ENCODE results near the gene WRAP73.

Gene WRAP73

DNA sequence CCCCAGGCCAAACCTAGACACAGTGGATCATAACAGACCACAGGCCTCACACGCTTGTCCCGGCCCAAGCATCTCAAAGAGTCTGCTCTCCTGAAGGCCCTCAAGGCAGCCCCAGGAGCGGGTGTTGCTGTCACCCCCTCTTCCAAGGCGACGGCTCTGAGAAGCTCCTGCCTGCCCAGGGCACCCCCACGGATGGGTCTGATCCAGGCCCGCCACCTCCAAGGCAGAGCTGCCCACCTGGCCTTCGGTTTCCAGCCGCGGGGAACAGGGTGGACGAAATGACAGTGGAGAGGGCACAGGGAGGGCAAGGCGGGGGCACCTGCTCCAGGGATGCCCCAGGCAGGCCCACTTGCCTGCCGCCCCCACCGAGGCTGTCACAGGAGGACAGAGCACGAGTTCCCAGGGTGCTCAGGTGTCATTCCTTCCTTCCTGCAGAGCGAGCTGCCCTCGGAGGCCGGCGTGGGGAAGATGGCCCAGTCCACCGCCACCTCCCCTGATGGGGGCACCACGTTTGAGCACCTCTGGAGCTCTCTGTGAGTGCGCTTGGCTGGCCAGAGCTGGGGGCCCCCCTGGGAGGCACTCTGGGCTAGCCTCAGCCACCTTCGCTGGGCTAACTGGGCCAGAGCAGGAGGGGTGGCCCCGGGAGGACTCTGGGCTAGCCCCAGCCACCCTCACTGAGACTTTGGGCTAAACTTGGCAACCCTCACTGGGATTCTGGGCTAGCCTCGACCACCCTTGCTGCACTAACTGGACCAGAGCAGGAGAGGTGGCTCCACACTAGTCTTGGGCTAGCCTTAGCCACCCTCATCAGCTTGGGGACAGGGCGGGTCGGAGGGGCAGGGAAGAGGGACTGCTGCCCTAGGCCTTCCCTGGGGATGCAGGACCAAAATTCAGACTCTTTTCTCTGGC is 32.2 kb upstream of the WRAP73 start:
- no peak for DNase-seq

DNA sequence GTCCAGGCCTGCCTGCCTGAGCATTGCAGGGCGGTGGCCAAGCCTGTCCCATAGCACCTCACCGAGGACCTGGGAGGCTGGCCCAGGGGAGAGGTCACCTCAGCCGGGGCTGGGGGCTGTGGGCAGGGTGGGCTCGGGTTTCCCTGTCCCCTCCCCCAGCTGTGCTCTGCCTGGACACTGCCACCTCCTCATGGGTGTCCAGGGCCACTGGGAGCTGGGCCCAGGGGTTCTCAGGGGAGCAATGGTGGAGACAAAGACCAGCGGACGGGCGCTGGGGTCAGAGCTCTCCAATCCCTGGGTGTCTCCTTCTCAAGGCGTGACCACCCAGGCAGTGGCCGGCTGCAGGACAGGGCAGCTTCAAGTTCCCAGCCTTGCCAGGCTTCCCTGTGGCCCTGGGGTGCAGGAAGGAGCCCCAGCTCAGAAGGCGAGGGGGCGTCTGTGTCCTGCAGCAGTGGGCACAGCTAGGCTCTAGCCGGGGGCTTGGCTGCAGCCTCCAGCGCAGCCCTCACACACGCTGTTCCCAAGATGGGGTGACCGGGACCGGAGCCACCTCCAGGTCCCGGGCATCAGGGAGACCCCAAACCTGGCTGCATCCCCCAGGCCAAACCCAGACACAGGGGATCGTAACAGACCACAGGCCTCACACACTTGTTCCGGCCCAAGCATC is 31.5 kb upstream of the WRAP73 start:
- DNase-seq: no peak

DNA sequence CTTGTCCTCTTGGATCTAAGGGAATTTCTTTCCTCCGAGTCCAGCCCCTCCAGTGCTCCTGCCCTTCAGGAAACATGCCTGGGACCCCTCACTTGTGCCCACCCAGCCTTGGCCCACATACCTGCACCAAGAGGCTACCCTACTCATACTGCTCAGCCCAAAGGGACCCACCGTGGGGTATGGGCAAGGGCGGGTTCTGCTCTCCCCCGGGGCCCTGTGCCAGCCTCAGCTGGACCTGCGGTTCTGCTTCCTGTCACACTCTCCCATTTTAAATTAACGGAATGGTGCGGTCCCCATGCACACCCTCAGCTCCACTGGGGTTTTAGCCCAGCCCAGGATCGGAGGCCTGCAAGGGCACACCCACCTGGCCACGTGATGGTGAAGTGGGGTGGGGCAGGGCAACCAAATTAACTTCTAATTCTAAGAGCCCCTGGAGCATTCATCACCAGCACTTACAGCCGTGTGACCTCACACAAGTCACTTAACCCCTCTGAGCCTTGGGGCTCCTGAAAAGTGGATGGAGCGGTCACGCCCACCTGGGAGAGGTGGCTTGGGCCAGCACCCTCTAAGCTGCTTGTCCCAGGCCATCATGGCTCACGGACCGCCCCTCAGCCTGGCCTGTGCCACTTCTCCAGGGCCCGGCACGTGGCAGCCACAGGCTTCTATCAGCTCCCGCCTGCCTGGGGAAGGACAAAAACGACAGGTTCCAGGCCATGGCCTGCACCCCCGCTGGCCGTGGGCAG is 30.8 kb upstream of the WRAP73 start:
- no peak for DNase-seq

DNA sequence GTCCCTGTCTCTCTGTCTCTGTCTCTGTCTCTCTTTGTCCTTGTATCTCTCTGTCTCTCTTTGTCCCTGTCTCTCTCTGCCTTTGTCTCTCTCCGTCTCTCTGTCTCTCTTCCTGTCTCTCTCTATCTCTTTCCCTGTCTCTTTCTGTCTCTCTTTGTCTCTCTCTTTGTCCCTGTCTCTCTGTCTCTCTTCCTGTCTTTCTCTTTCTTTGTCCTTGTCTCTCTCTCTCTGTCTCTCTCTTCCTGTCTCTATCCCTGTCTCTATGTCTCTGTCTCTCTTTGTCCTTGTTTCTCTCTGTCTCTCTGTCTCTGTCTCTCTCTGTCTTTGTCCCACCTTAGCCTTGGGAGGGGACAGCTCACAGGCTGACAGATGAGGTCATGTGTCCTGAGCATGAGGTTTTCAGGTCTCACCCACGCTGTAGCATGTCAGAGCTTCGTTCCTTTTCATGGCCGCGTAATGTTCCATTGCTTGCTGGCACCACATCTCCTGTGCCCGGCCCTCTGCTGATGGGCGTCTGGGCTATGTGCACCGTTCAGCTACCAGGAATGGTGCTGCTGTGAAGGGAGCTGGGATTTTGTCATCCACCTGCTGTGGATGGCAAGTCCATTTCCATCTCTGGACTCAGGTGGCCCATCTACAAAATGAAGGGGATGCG is 30.0 kb upstream of the WRAP73 start:
- no peak for DNase-seq

DNA sequence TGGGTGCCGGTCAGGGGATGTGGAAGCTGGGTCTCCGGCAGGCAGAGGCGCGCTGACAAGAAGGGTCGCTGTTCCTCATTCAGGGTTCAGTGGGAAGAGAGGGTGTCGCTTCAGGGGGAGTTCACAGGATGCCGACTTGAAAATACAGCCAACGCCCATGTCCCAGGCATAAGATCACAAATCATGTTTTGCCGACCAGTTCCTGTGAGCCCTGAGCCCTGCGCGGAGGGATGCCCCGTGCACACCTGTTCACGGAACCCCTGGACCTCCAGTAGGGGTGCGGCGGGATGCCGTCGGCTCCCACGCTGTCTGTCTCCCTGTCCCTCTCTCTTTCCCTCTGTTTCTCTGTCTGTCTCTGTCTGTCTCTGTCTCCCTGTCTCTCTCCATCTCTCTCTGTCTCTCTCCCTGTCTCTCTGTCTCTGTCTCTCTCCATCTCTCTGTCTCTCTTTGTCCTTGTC is 29.2 kb upstream of the WRAP73 start:
- DNase-seq: no peak

DNA sequence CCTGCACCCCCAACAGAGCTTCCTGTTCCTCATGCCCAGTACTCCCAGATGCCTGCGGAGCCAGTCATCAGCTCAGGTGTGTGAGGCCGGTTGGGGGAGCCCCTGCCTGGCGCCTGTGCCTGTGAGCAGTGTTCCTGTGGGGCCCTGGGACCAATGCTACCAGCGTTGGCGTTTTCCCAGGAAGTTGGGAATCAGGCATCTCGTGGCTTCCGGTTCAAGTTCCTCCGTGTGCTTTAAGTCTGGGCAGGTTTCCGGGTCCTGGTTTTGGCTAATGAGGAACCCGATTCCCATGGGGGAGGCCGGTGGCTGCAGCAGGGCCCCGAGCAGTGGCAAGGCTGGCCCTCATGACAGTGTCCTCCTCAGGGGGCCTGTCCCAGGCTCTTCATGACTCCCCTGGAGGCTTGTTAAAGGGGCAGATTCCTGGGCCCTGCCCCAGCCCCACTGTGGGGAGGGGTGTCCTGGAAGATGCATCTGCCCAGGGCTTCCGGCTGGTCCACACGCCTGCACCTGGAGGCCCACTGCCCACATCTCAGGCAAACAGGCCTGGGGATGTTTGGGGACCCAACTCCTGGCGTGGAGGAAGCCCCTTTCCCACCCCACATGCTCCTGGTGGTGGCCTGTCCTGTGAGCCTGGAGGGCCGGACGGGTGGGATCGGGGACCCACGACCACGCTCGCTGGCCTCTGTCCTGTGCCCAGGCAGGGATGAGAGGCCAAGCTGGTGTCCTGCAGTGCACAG is 28.6 kb upstream of the WRAP73 start:
- DNase-seq: no peak

DNA sequence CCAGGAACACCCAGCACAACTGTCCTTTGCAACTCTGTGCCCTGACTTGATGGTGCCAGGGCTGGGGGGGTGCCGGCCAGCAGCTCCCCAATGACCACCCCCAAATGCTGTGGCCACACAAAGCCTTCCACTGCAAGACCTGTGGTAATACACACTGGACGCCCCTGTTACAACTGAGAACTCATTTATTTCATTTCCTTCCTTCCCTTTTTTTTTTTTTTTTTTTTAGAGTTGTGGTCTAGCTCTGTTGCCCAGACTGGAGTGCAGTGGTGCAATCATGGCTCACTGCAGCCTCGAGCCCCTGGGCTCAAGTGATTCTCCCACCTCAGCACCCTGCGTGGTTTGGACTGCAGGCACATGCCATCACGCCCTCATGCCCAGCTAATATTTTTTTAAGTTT is 27.6 kb upstream of the WRAP73 start:
- no peak for DNase-seq

DNA sequence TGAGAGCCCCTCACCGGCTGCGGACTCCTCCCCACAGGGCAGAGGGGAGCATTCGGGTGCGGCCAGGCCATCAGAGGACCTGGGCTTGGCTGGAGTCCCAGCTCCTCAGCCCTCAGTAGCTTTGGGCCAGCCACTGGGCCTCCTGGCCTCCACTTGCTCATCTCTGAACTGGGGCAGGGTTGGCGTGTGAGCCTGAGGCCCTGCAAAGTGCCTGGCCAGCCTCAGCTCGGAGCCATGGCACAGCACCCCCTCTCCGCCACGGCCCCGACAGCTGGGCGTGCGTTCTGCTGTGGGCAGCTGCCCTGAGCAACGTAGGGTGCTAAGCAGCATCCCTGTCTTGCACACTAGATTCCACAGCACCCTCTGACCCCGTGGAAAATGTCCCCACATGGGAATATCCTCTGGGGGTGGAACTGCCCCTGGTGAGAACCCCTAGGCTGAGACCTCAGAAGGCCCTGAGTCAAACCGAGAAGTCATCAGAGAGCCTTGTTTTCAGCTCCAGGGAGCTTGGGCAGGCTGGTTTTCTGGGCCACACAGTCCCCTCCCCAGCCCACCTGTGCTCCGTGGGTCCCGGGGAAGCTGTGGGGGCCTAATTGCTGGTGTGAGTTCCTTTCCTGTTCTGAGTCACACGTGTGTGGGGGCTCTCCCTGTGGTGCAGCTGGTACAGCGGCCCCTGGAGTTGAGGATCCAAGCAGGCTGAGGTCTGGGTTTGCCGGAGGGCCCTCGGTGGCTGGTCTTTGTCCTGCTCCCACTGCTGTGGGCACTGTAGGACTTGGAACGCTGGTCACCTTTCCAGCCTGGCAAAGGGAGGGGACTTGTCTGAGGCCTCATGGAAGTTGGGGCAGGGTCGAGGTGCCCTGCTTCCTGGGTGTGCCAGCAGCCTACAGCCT is 26.9 kb upstream of the WRAP73 start:
- no peak for DNase-seq

DNA sequence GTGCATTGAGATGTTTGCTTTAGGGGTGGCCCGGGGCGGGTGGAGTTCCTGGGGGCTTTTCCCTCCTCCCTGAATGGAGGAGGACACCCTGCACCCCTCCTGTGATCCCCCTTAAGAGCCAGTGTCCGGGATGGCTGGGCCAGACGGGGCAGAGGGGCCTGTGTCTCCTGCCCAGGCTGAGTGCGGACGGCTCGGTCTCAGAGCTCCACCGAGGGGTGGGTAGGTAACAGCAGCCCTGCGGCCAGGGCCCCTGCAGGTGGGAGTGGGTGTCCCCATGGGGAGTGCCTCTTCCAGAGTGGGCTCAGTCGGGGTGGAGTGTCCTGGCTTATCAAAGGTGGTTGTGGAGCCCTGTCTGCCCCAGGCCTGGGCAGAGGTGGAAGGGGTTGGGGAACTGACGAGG is 25.5 kb upstream of the WRAP73 start:
- DNase-seq: no peak

DNA sequence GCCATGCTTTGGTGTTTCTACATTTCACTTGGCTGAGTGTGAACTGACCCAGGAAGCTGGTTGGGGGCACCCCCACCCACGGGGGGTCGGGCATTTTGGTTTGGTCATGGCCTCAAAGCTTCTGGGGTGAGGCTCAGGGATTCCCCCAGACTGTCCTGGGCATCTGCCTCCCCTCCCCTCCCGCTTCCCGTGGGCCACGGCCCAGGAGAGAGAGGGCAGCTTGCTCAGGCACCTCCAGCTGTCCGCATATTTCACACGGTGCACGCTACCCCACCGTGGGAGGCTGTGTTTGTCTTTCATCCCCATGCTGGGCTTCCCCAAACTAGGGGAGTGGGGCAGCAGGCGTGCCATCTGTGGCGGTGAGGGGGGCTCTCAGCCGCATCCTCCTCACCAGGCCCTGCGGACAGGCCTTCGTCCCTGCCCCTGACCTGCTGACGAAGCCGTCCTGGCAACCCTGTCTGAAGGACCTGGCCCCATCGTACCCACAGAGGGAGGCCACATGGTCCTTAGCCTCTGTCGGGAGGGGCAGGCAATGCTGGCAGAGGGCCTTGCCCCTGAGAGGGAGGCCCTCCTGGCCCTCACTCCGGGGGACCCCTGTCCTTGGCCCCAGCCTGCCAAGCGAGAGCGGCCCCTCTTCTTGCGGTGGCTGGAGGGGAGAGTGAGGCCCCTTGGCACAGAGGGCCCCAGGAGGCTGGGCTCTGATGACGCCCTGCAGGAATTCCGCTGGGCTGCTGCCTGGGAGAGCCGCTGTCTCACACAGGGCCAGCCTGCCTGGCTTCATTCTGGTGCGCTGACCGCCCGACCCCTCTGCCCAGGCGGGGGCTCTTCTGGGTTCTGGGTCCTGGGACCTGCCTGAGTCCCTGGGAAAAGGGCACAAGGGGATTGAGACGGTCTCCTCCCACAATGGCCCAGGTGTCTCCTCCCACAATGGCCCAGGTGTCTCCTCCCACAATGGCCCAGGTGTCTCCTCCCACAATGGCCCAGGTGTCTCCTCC is 24.5 kb upstream of the WRAP73 start:
- no peak for DNase-seq

DNA sequence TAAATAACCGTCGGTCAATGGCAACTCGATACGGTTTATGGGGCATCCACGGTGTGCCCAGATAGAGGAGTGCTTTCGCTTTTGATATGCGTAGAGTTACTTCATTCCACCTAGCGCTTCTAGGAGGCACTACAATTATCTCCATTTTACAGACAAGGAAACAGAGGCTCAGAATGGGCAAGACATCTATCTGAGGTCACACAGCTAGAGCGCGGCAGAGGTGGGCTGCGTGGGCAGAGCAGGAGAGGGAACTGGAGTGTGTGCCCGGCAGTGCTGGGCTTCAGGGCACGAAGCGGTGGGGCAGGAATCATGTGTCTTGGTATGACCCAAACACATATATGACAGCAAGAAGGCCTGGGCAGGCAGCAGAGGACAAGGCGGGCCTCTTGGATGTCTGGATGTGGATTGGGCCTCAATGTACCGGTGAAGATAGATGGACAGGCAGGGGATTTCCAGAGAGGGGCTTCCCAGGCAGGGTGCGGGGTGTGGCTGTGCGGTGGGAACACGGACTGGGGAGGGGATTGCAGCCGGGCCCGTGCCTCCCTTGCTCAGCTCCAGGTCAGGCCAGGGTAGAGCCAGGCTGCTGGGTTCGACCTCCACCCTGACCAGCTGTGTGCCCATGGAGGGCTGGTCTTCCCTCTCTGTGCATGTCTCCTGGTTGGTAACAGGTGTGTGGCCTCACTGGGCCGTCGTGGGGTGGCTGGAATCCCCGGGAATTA is 23.6 kb upstream of the WRAP73 start:
- no peak for DNase-seq

DNA sequence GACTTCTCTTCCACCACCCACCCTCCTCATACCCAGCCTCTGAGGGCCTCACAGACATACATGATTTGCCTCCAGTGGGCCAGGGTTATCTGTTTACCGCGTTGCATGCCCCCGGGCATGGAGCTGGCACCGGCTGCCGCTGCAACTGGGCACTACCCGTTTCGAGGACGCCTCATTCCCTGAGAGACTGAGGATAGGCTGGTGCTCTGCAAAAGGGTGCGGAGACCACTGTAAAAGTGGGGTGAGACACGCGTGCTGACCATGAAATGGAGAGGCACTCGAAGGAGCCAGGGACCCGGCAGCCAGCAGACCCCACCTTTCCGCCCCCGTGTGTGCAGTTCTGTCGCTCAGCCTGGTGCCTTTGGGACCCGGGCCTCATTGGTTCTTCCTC is 23.1 kb upstream of the WRAP73 start:
- no peak for DNase-seq

DNA sequence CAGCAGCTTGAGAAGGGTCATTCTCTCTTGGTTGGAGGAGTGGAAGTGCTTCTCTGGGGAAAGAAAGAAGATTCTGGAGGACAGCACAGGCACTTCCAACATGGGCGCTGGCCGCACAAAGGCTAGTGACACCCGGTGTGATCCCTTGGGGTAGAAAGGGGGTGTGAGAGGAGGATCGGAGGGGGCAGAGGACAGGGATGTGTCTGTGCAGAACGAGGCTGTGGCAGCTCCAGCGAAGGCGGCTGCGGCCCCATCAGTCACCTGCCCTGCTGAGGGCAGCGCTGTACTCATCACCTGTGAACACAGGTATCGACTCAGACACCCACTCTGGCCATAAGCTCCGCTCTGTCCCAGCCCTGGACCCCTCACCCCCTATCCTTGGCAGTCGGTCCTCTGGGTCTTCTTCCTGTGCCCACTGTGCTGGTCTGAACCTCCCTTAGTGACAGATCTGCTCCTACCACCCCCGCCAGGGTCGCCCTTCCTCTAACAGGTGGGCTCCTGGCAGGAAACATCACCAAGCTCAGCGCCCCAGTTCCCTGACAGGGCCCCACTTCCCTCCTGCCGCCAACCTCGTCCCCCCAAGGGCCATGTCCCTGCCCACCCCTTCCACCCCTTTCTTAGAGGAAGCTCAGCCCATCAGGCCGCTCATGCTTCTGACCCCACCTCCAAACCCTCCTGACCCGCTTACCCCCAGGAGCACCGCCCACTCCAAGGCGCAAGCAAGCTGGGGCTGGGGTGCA is 22.5 kb upstream of the WRAP73 start:
- DNase-seq: no peak

DNA sequence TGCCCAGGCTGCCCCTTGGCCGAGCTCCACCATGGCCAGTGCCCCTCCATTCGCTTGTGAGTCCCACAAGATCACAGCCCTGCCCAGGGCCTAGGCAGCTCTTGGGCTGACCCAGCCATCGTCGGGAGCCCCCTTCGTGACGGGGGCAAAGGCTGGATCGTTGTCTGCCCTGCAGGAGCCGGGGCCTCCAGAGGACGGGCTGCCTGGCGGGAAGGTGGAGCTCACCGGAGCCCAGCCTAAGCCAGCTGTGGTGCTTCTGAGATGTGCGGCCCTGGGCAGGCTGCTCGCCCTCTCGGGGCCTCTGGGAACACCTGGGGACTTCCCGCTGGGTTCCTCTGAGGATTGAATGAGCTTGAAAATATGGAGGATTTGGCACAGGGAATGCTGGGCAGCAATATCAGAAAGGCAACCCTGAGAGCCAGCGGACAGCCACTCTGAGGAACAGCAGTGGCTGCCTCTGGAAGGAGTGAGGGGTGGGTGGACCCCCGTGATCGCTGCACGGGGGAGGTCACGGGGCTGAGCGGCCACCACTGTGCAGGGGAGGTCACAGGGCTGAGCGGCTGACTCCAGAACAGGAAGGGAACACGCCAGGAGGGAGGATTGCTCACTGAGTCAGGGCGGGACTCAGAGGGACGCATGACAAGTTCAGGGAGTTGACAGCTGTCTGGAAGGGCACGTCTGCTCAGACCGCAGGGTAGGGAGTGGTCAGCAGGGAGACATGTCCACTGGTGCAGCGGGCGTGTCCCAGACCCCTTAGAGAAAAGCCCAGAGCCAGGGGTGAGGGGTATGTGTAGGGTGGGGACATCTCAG is 21.7 kb upstream of the WRAP73 start:
- no peak for DNase-seq

DNA sequence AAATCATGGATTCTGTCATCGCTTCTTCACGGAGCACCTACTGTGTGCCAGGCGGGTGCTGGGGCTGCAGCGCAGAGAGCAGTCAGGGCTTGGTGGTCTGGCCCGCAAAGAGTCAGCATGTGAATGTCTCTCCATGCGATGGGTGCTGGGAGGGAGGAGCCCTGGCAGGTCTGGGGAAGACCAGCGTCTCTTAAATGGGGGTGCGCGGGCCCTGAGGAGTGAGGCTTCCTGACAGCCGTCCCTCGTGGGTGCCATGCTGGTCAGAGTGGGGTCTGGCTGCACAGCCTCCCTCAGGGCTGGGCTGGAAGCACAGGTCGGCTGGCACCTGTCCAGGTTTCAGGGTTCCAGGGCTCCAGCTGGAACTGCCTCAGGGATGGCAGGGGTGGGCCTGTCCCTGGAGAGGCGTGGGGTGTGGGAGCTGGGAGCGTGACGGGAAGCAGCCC is 20.9 kb upstream of the WRAP73 start:
- no peak for DNase-seq

DNA sequence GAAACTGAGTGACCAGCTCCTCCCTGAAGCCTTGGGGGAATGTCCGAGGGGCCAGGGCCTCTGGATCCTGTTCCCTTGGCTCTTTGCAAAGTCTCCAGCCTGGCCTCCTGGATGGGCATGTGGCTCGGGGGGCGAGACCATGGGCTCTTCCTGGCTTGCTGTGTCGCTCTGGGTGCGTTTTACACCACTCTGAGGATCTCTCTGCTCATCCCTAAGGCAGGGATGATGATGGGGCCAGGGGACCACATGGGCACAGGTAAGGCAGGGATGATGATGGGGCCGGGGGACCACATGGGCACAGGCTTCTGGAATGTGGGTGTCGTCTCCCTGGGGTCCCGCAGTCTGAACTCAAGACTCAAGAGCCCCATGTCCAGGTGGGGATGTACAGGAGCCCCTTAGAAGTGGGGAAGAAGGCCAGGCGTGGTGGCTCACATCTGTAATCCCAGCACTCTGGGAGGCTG is 20.1 kb upstream of the WRAP73 start:
- no peak for DNase-seq

DNA sequence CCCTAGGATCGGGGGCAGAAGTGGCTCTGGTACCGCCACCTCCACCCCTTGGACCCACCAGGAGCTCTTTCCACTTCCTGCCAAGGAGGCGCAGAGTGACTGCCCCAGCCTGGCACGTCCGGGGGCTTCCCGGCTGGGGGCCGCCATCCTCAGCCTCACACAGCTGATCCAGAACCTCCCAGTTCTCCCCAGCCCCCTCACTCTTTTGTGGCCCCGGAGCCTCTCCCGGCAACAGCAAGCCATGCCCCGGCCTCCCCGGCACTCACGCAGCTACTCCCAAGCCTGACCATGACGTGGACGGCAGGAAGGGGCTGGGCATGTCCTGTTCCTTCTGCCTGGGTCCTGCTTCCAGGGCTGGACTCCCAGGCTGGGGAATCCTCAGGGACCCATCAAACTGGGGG is 19.5 kb upstream of the WRAP73 start:
- DNase-seq: no peak
